HEK293 (cell line): ENCODE data around the gene SLC25A41.

ENCODE experiments used
- GLIS2 ChIP-seq: fragments of 450-650 bp; formaldehyde crosslinking; IDR thresholded peaks from 2 replicates; pipeline ENCODE4 v1.5.1; 2016; ENCODE audit warnings: missing biosample characterization, missing genetic modification characterization
- HOXA7 ChIP-seq: sonication (generic); formaldehyde crosslinking; IDR thresholded peaks from 2 replicates; pipeline ENCODE4 v1.8.1; 2022; ENCODE audit warnings: missing genetic modification reagents, borderline replicate concordance
- MZF1 ChIP-seq: fragments of 450-650 bp; formaldehyde crosslinking; IDR thresholded peaks from 2 replicates; pipeline ENCODE4 v1.5.1; 2017; ENCODE audit warnings: missing biosample characterization, missing genetic modification characterization, borderline replicate concordance
- WT1 ChIP-seq: fragments of 450-650 bp; formaldehyde crosslinking; IDR thresholded peaks from 2 replicates; pipeline ENCODE4 v1.5.1; 2016; ENCODE audit warnings: missing biosample characterization, missing genetic modification characterization
- YY2 ChIP-seq: fragments of 450-650 bp; formaldehyde crosslinking; IDR thresholded peaks from 2 replicates; pipeline ENCODE4 v1.5.1; 2016; ENCODE audit warnings: missing biosample characterization, missing genetic modification characterization
- ZBTB44 ChIP-seq: fragments of 450-650 bp; IDR thresholded peaks from 2 replicates; pipeline ENCODE4 v1.5.1; 2018; ENCODE audit warnings: missing biosample characterization, mild to moderate bottlenecking, missing genetic modification characterization
- ZBTB48 ChIP-seq: fragments of 450-650 bp; formaldehyde crosslinking; IDR thresholded peaks from 2 replicates; pipeline ENCODE4 v1.5.1; 2016; ENCODE audit warnings: missing biosample characterization, missing genetic modification characterization
- ZFP69B ChIP-seq: fragments of 450-650 bp; formaldehyde crosslinking; IDR thresholded peaks from 2 replicates; pipeline ENCODE4 v1.5.1; 2016; ENCODE audit warnings: missing biosample characterization, missing genetic modification characterization
- ZNF133 ChIP-seq: fragments of 450-650 bp; formaldehyde crosslinking; IDR thresholded peaks from 2 replicates; pipeline ENCODE4 v1.5.1; 2016; ENCODE audit warnings: missing biosample characterization, missing genetic modification characterization
- ZNF174 ChIP-seq: fragments of 450-650 bp; formaldehyde crosslinking; IDR thresholded peaks from 2 replicates; pipeline ENCODE4 v1.5.0; 2017; ENCODE audit warnings: missing biosample characterization, mild to moderate bottlenecking, missing genetic modification characterization
- ZNF2 ChIP-seq: fragments of 450-650 bp; formaldehyde crosslinking; IDR thresholded peaks from 2 replicates; pipeline ENCODE4 v1.5.1; 2016; ENCODE audit warnings: missing biosample characterization, missing genetic modification characterization
- ZNF266 ChIP-seq: fragments of 450-650 bp; formaldehyde crosslinking; IDR thresholded peaks from 2 replicates; pipeline ENCODE4 v1.5.1; 2016; ENCODE audit warnings: missing biosample characterization, missing genetic modification characterization, low read depth
- ZNF274 ChIP-seq, 2 experiments: fragments of 200-500 bp in 1 of 2; fragments of 450-650 bp in 1 of 2; sonication (Bioruptor generic) in 1 of 2; formaldehyde crosslinking in 1 of 2; IDR thresholded peaks; 2 replicates each; pipeline versions ENCODE4 v1.5.1 to v1.6.1; 2014 to 2016; ENCODE audit warnings: borderline replicate concordance in 1 of 2, inconsistent platforms in 1 of 2, low read length in 1 of 2, missing biosample characterization in 1 of 2, missing genetic modification characterization in 1 of 2
- ZNF324 ChIP-seq: fragments of 450-650 bp; formaldehyde crosslinking; IDR thresholded peaks from 2 replicates; pipeline ENCODE4 v1.5.1; 2016; ENCODE audit warnings: missing biosample characterization, missing genetic modification characterization
- ZNF335 ChIP-seq: fragments of 450-650 bp; formaldehyde crosslinking; conservative IDR thresholded peaks from 2 replicates; pipeline ENCODE4 v1.5.1; 2016; ENCODE audit warnings: missing biosample characterization, missing genetic modification characterization
- ZNF350 ChIP-seq: fragments of 450-650 bp; formaldehyde crosslinking; IDR thresholded peaks from 2 replicates; pipeline ENCODE4 v1.5.0; 2017; ENCODE audit warnings: missing biosample characterization, mild to moderate bottlenecking, missing genetic modification characterization
- ZNF398 ChIP-seq: fragments of 450-650 bp; formaldehyde crosslinking; IDR thresholded peaks from 2 replicates; pipeline ENCODE4 v1.5.1; 2017; ENCODE audit warnings: missing biosample characterization, missing genetic modification characterization
- ZNF423 ChIP-seq: fragments of 450-650 bp; formaldehyde crosslinking; IDR thresholded peaks from 2 replicates; pipeline ENCODE4 v1.5.1; 2016; ENCODE audit warnings: missing biosample characterization, missing genetic modification characterization
- ZNF433 ChIP-seq: fragments of 450-650 bp; formaldehyde crosslinking; IDR thresholded peaks from 2 replicates; pipeline ENCODE4 v1.5.1; 2016; ENCODE audit warnings: missing biosample characterization, missing genetic modification characterization, low read depth
- ZNF473 ChIP-seq: fragments of 450-650 bp; formaldehyde crosslinking; IDR thresholded peaks from 2 replicates; pipeline ENCODE4 v1.5.1; 2017; ENCODE audit warnings: missing biosample characterization, missing genetic modification characterization
- ZNF529 ChIP-seq: fragments of 450-650 bp; formaldehyde crosslinking; IDR thresholded peaks from 2 replicates; pipeline ENCODE4 v1.5.1; 2017; ENCODE audit warnings: missing genetic modification characterization, missing biosample characterization; ENCODE audit not compliant: insufficient replicate concordance
- ZNF561 ChIP-seq: fragments of 450-650 bp; IDR thresholded peaks from 2 replicates; pipeline ENCODE4 v1.5.1; 2018; ENCODE audit warnings: missing biosample characterization, missing genetic modification characterization, borderline replicate concordance
- ZNF624 ChIP-seq: fragments of 450-650 bp; formaldehyde crosslinking; IDR thresholded peaks from 2 replicates; pipeline ENCODE4 v1.5.1; 2017; ENCODE audit warnings: missing biosample characterization, missing genetic modification characterization
- ZNF626 ChIP-seq: fragments of 450-650 bp; sonication (Bioruptor Pico); formaldehyde crosslinking; IDR thresholded peaks from 2 replicates; pipeline ENCODE4 v1.5.1; 2018; ENCODE audit warnings: missing biosample characterization, missing genetic modification characterization, inconsistent platforms
- ZNF654 ChIP-seq: fragments of 450-650 bp; formaldehyde crosslinking; IDR thresholded peaks from 2 replicates; pipeline ENCODE4 v1.5.1; 2016; ENCODE audit warnings: low read depth, missing biosample characterization, missing genetic modification characterization
- ZNF664 ChIP-seq: fragments of 450-650 bp; formaldehyde crosslinking; IDR thresholded peaks from 2 replicates; pipeline ENCODE4 v1.5.1; 2016; ENCODE audit warnings: missing biosample characterization, missing genetic modification characterization
- ZNF768 ChIP-seq: fragments of 450-650 bp; formaldehyde crosslinking; IDR thresholded peaks from 2 replicates; pipeline ENCODE4 v1.5.1; 2018; ENCODE audit warnings: missing biosample characterization, mild to moderate bottlenecking, missing genetic modification characterization
- ZSCAN16 ChIP-seq: fragments of 450-650 bp; formaldehyde crosslinking; IDR thresholded peaks from 2 replicates; pipeline ENCODE4 v1.5.1; 2016; ENCODE audit warnings: missing biosample characterization, missing genetic modification characterization
- ZSCAN30 ChIP-seq: fragments of 450-650 bp; IDR thresholded peaks from 2 replicates; pipeline ENCODE4 v1.5.1; 2018; ENCODE audit warnings: missing biosample characterization, mild to moderate bottlenecking, missing genetic modification characterization, moderate library complexity
- TF ChIP-seq, protein P1 (sequence below): fragments of 450-650 bp; formaldehyde crosslinking; IDR thresholded peaks from 2 replicates; pipeline ENCODE4 v1.5.1; 2017; ENCODE audit warnings: missing biosample characterization, missing genetic modification characterization
- TF ChIP-seq, protein P2 (sequence below): fragments of 450-650 bp; formaldehyde crosslinking; IDR thresholded peaks from 2 replicates; pipeline ENCODE4 v1.5.1; 2016; ENCODE audit warnings: missing biosample characterization, missing genetic modification characterization
- TF ChIP-seq, protein P3 (sequence below): fragments of 450-650 bp; formaldehyde crosslinking; IDR thresholded peaks from 2 replicates; pipeline ENCODE4 v1.5.1; 2016; ENCODE audit warnings: missing biosample characterization, missing genetic modification characterization, low read depth

SLC25A41 gene

DNA sequence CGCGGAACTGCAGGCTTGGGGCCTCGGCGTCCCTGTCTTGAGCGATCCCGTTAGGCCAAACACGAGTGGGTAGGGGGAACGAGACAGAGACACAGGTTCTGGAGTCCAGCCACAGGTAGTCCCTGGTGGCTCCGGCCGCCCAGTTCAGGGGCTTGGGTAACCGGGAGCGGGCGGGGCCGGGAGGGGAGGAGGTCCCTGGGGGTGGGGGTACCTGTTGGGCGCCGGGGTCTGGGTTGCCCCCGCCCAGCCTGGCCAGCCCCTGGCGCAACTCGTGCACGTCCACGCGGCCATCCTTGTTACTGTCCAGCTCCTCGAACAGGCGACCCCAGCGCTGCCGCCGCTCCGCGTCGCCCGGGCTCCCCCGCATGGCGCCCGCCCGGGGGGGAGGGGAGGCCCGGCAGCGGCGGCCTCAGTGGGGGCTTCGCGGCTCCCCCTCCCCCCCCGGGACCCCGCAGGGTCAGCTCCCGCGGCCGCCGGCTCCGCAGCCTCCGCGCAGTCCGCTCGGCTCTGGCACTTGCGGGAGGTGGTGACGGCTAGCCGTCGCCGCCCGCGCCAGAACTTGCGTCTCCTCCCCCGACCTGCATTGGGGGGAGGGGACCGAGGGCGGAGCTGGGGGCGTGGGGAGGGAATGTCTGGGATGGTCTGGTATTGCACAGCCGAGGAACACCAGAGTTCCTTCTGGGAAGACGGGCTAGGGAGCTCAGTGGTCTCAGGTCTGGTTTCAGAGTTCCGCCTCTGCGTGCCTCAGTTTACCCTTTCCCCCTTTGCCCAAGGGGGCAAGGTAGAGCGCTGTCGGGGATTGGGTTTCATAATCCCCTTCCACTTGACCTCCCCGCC is 25.9 kb upstream of the SLC25A41 start, which contains the start of gene SLC25A23 (continued):
- TF ChIP-seq ZSCAN30 (tag by site-specific recombination) (peak; percentile 30; the same call in 1 of the 2 replicates), ZNF423 (no peak), ZNF529 (tag by site-specific recombination) (no peak), ZNF398 (peak; percentile 74; the same call in 1 of the 2 replicates), ZBTB44 (tag by site-specific recombination) (no peak), ZNF561 (no peak), ZNF654 (tag by site-specific recombination) (no peak), ZNF664 (tag by site-specific recombination) (no peak), ZSCAN16 (tag by site-specific recombination) (no peak), ZNF274 (IDR thresholded peaks at IDR 0.05; ENCODE audit: low read length) (no peak), ZNF274 (tag by site-specific recombination; IDR thresholded peaks at IDR 0.05; ENCODE audit: borderline replicate concordance) (no peak), ZNF266 (tag by site-specific recombination) (no peak), ZBTB48 (tag by site-specific recombination) (peak; percentile 97), ZNF174 (no peak), ZNF624 (tag by site-specific recombination) (no peak), GLIS2 (tag by site-specific recombination) (no peak), YY2 (tag by site-specific recombination) (no peak), ZNF350 (no peak), MZF1 (tag by site-specific recombination) (0 out of 2 replicates have a peak, but pooled peaks have one; percentile 66), ZNF433 (tag by site-specific recombination) (no peak), ZNF324 (tag by site-specific recombination) (no peak), ZFP69B (tag by site-specific recombination) (no peak), ZNF473 (tag by site-specific recombination) (peak; percentile 34; the same call in 1 of the 2 replicates), ZNF335 (tag by site-specific recombination) (peak; percentile 59), ZNF626 (tag by site-specific recombination) (no peak), HOXA7 (no peak), ZNF2 (no peak), WT1 (no peak), ZNF768 (tag by site-specific recombination) (no peak), ZNF133 (tag by site-specific recombination) (0 out of 2 replicates have a peak, but pooled peaks have one; percentile 20)
- TF ChIP-seq, protein P1, sequence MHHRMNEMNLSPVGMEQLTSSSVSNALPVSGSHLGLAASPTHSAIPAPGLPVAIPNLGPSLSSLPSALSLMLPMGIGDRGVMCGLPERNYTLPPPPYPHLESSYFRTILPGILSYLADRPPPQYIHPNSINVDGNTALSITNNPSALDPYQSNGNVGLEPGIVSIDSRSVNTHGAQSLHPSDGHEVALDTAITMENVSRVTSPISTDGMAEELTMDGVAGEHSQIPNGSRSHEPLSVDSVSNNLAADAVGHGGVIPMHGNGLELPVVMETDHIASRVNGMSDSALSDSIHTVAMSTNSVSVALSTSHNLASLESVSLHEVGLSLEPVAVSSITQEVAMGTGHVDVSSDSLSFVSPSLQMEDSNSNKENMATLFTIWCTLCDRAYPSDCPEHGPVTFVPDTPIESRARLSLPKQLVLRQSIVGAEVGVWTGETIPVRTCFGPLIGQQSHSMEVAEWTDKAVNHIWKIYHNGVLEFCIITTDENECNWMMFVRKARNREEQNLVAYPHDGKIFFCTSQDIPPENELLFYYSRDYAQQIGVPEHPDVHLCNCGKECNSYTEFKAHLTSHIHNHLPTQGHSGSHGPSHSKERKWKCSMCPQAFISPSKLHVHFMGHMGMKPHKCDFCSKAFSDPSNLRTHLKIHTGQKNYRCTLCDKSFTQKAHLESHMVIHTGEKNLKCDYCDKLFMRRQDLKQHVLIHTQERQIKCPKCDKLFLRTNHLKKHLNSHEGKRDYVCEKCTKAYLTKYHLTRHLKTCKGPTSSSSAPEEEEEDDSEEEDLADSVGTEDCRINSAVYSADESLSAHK (tag by site-specific recombination): no peak
- TF ChIP-seq, protein P2, sequence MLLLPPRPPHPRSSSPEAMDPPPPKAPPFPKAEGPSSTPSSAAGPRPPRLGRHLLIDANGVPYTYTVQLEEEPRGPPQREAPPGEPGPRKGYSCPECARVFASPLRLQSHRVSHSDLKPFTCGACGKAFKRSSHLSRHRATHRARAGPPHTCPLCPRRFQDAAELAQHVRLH: no peak
- TF ChIP-seq, protein P3, sequence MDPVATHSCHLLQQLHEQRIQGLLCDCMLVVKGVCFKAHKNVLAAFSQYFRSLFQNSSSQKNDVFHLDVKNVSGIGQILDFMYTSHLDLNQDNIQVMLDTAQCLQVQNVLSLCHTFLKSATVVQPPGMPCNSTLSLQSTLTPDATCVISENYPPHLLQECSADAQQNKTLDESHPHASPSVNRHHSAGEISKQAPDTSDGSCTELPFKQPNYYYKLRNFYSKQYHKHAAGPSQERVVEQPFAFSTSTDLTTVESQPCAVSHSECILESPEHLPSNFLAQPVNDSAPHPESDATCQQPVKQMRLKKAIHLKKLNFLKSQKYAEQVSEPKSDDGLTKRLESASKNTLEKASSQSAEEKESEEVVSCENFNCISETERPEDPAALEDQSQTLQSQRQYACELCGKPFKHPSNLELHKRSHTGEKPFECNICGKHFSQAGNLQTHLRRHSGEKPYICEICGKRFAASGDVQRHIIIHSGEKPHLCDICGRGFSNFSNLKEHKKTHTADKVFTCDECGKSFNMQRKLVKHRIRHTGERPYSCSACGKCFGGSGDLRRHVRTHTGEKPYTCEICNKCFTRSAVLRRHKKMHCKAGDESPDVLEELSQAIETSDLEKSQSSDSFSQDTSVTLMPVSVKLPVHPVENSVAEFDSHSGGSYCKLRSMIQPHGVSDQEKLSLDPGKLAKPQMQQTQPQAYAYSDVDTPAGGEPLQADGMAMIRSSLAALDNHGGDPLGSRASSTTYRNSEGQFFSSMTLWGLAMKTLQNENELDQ (tag by site-specific recombination): no peak
